Measurements from ENCODE around the gene LRP1B.

LRP1B gene

GRCh38 chr2:141947396-141948114, 183.3 kb downstream of the LRP1B start:
- DNase-seq (ENCODE audit: low spot score), result no peak

DNA sequence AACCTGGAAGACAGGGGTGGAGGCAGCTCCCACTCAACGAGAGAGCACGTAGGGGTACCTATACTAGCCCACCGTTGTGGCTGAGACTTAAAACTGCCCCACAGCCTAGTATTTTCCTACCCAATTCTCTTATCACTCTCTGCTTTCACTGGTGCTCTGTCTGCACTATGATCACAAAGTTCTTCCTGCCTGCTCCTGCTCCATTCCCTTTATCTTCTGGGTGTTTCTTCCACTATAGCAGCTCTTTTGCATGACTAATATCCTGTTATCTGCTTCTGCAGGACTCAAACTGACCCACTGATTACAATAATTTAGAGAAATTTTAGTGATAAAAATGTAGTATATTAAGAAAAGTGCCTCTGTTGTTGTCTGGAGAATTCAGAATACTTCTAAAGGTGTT, 184.8 kb downstream of the LRP1B start:
- DNase-seq (ENCODE audit: low spot score), result no peak

DNA sequence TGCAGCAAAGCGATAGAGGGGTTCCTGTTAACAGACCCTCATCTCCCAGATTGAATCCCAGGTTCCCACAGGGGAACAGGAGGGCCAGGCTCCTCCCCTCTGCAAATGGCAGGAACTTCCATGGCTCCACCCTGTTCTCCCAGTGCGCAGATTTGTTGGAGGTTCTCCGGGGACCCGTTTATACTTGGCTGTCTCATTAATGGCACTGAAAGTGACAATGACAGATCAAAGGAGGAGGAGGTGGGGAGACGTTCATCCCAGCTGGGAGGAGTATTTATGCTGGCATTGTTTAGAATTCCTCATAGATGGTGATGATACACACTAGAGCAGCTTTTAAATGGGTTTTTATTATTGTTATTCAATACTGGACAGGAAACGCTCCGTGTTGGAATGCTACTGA, 186.9 kb downstream of the LRP1B start:
- no peak for DNase-seq (ENCODE audit: low spot score)

GRCh38 chr2:141942006-141942789, 188.6 kb downstream of the LRP1B start:
- no peak for DNase-seq (ENCODE audit: low spot score)

- DNase-seq (ENCODE audit: low spot score), result no peak
Measured at GRCh38 chr2:141941210-141941714, 189.6 kb downstream of the LRP1B start.

GRCh38 chr2:141940709-141941108, 190.1 kb downstream of the LRP1B start:
- no peak for DNase-seq (ENCODE audit: low spot score)

GRCh38 chr2:141933226-141933625, 197.6 kb downstream of the LRP1B start:
- DNase-seq (ENCODE audit: low spot score), result no peak

GRCh38 chr2:141932261-141932660, 198.6 kb downstream of the LRP1B start:
- DNase-seq (ENCODE audit: low spot score), result no peak

DNA sequence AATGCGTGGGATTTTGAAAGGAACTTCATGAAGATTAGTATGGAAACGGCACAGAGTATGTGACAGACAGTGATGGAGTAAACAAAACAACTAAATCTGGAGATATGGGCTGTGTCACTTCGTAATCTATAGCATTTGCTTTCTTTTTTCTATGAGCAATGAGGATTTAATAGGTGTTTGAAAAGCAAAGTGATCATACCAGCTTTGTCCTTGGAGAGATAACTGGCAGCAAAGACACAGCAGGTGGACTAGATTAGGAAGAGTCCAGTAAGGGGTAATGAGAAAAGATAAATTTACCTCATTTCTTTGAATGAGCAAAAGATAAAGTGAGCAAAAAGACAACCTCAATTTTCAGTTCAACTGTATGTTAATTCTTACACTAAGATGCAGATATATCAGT, 199.0 kb downstream of the LRP1B start:
- no peak for DNase-seq (ENCODE audit: low spot score)

DNA sequence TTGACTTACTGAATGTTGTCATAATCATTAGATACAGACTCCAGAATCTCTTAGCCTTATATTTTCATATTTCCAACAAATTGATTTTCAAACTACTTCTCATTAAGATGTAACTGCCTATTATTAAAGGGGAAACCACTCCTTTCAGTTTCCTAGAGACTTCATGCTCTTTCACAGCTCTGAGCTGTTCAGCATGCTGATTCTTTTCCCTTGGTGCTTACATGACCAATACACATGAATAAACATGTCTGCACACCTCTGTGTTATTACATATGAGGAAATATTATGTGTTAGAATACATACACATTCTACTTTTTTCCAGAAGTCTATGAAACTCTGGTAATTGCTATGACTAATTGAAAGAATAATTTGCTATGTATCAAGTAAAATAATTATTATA, 200.0 kb downstream of the LRP1B start:
- DNase-seq (ENCODE audit: low spot score), result no peak

- no peak for DNase-seq (ENCODE audit: low spot score)
Measured at GRCh38 chr2:141929331-141930252, 201.2 kb downstream of the LRP1B start.

GRCh38 chr2:141928476-141928875, 202.3 kb downstream of the LRP1B start:
- DNase-seq (ENCODE audit: low spot score), result no peak

GRCh38 chr2:141927536-141927935, 203.3 kb downstream of the LRP1B start:
- DNase-seq (ENCODE audit: low spot score), result no peak

DNA sequence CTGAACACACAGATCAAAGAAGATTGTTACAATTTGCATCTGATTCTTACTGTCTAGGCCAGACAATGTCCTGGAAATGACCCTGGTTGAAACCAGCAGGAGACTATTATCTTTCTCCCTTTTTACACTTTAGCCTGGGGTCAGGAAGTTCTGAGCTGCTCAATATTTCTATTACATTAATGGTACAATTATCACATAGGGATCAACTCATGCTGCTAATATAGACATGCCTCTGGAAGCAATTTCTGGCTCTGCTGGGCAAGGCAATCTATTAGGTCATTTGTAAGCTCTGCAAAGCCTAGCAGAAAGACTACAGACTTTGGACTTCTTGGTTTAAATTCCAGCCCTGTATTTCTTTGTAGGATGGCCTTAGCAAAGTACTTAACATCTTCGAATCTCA, 205.3 kb downstream of the LRP1B start:
- no peak for DNase-seq (ENCODE audit: low spot score)

DNA sequence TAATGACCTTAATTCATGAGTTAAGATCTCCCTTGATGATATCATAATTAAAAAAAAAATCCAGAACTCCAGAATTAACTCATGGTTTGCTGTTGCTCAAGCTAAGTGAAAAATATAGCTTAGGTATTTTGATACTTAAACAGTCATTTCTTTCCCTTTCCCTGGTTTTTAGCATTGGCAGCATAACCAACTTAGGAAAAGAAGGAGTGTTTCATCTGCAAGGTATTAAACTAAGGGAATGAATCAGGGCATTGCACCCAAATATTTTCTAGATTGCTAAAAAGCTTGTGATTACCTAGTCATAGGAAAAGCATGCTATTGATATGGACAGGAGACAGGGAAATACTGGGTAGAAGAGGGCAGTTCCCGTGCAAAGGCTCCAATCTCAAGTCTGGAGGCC, 207.2 kb downstream of the LRP1B start:
- DNase-seq (ENCODE audit: low spot score), result no peak

GRCh38 chr2:141911485-141912066, 219.2 kb downstream of the LRP1B start:
- no peak for DNase-seq (ENCODE audit: low spot score)

DNA sequence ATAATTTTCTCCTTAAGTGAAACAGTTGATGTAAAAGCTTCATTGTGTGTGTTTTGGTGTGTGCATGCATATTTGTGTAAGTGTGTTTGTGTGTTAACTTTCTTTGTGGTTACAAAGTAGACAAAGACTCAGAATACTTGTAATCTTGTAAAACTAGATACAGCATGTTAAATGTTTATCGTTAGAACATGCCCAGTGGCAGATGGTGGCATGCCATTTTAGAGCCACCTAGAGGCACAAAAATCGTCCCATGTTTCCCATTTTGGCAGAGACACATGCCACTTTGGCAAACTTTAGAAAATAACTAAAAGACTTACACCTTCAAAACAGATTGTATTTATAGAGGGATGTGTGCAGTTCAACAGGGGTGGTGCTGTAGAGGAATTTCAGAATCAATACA, 224.1 kb downstream of the LRP1B start:
- DNase-seq (ENCODE audit: low spot score), result no peak

GRCh38 chr2:141900826-141901225, 230.0 kb downstream of the LRP1B start:
- DNase-seq (ENCODE audit: low spot score), result no peak

GRCh38 chr2:141899740-141900139, 231.1 kb downstream of the LRP1B start:
- DNase-seq (ENCODE audit: low spot score), result no peak

DNA sequence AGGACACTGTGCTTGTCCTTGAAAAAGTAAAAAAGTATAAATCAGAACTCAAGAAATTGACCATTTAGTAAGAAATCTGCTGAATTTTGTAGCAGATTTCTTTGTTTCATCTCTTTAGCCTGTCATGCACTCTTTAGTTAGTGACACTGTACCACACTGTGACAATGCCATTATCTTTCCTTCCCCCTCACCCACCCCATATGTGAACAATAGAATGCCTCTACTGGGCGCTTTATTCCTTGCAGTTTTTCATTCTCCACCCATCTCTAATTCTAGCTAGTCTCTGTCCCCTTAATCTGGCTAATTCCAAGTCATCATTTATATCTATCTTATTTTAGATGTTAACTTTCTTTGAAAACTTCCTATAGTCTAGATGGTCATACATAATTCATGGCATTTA, 241.0 kb downstream of the LRP1B start:
- DNase-seq (ENCODE audit: low spot score), result no peak

DNA sequence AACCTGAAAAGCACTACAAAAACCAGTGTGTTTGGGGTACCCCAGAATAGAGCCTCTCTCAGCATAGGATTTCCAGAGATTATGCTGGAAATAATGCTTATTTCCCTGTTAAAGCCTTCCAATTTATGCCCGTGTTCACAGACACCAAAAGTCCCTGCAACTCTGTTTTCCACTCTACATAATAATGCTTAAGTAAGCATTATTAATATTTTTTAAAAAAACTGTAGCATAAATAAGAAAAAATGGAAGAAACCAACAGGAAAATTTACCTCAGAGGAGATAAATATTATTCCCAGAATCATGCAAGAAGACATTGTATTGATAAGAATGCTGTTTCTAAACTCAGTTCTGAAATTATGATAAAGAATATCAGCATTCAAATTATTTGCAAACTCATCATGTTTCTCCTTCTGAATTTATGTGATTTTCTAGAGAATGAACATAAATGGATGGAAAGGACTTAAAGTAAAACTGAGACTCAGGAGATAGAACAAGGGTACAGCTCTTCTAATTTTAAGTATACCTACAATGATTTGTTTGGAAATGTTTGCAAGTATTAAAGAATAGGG, 241.7 kb downstream of the LRP1B start:
- DNase-seq (ENCODE audit: low spot score), result no peak

GRCh38 chr2:141887363-141887762, 243.5 kb downstream of the LRP1B start:
- DNase-seq (ENCODE audit: low spot score), result no peak
